Mesendoderm (in vitro differentiated cells): ENCODE results near the gene C1orf141.
A peak's percentile ranks its signal among the peaks of the same experiment; 100 is the strongest.

Source experiments
- DNase-seq: peaks from one replicate; pipeline ENCODE4 v3.0.0; 2013
- H2AK5ac ChIP-seq: 2 replicates; pipeline ENCODE4 v1.6.1; 2013; ENCODE audit warnings: low read length, inconsistent platforms
- H2BK120ac ChIP-seq: 2 replicates; pipeline ENCODE4 v1.6.1; 2013; ENCODE audit warnings: low read depth, mild to moderate bottlenecking, low read length, moderate library complexity, mixed read lengths
- H2BK15ac ChIP-seq: replicated peaks from 2 replicates; pipeline ENCODE4 v1.6.1; 2013; ENCODE audit warnings: low read depth, mild to moderate bottlenecking, moderate library complexity
- H2BK5ac ChIP-seq: 2 replicates; pipeline ENCODE4 v1.6.1; 2013; ENCODE audit warnings: low read length, inconsistent platforms
- H3K18ac ChIP-seq: 2 replicates; pipeline ENCODE4 v1.6.1; 2013; ENCODE audit warnings: mild to moderate bottlenecking, low read length, mixed read lengths
- H3K23ac ChIP-seq: one replicate; pipeline ENCODE4 v1.6.1; 2013; ENCODE audit warnings: low read length
- H3K27ac ChIP-seq: 2 replicates; pipeline ENCODE4 v1.5.1; 2013; ENCODE audit warnings: low read depth, mild to moderate bottlenecking, inconsistent platforms, low read length, moderate library complexity
- H3K27me3 ChIP-seq: 2 replicates; pipeline ENCODE4 v1.6.1; 2013; ENCODE audit warnings: low read length, control low read depth, mild to moderate bottlenecking, inconsistent platforms; ENCODE audit not compliant: insufficient read depth, poor library complexity
- H3K36me3 ChIP-seq: 2 replicates; pipeline ENCODE4 v1.6.1; 2013; ENCODE audit warnings: low read length, inconsistent platforms; ENCODE audit not compliant: control insufficient read depth, insufficient read depth
- H3K4ac ChIP-seq: one replicate; pipeline ENCODE4 v1.6.1; 2013; ENCODE audit warnings: low read depth, mild to moderate bottlenecking, low read length, moderate library complexity
- H3K4me1 ChIP-seq: 2 replicates; pipeline ENCODE4 v1.6.1; 2013; ENCODE audit warnings: low read depth, low read length, inconsistent platforms; ENCODE audit not compliant: control insufficient read depth
- H3K4me2 ChIP-seq: 2 replicates; pipeline ENCODE4 v1.6.1; 2013; ENCODE audit warnings: low read length
- H3K4me3 ChIP-seq: 2 replicates; pipeline ENCODE4 v1.5.1; 2013; ENCODE audit warnings: mild to moderate bottlenecking, low read length
- H3K56ac ChIP-seq: one replicate; pipeline ENCODE4 v1.6.1; 2013; ENCODE audit warnings: low read length
- H3K79me1 ChIP-seq: 2 replicates; pipeline ENCODE4 v1.6.1; 2013; ENCODE audit warnings: low read length, inconsistent platforms
- H3K79me2 ChIP-seq: 2 replicates; pipeline ENCODE4 v1.6.1; 2013; ENCODE audit warnings: mild to moderate bottlenecking, low read length; ENCODE audit not compliant: control insufficient read depth, insufficient read depth
- H3K9ac ChIP-seq: 2 replicates; pipeline ENCODE4 v1.6.1; 2013; ENCODE audit warnings: low read length, inconsistent platforms
- H4K5ac ChIP-seq: one replicate; pipeline ENCODE4 v1.6.1; 2013; ENCODE audit warnings: low read length
- H4K8ac ChIP-seq: one replicate; pipeline ENCODE4 v1.6.1; 2013; ENCODE audit warnings: low read depth, mild to moderate bottlenecking, control low read depth, low read length, moderate library complexity
- WGBS: extraction: QIAGEN DNeasy Blood & Tissue Kit; methylation state at CpG from one replicate; pipeline ENCODE4 v1.1.7; 2013; ENCODE audit warnings: low lambda C conversion rate, missing lambda C conversion rate; ENCODE audit not compliant: insufficient coverage; ENCODE audit errors: extremely low coverage; 5-methylcytosine and 5-hydroxymethylcytosine counted together

The C1orf141 gene

DNA sequence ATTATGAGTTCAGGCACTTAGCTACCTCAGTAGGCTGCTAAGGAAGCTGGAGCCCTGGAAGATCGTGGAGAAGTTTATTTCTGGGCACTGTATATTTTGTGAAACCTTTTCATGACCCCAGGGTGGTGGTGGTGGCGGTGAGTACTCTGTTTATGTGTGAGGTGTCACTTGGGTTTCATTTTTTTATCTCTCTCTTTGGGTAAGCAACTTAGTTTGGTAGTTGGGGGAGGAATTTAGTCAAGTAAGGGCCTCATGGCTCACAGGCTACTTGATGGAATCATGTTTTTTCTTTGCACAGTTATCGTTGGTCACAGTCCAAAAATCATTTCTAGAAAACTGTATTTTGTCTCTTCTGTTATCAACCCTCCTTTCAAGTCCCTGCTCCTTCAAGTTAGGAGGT lies 33.9 kb downstream of the C1orf141 start:
- no CpG with 5 or more reads among the region's 3 CpGs for WGBS
- H2BK5ac ChIP-seq, result no peak overlapping the region

DNA sequence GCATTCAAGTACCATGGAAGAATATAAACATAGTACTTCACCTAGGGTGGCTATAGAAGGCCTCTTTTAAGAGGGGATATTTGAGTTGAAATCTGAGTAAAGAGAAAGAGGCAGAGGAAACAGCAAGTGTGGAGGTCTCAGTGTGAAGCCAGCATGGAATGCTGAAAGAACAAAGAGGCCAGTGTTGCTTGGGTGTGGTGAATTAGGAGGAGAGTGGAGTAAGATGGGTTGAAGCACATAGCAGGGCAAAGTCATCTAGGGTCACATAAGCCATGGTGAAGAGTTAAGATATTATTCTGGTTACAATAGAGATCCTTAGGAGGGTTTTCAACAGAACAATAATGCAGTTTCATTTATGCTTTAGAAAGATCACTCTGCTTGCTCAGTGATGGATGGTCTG lies 37.5 kb downstream of the C1orf141 start:
- H2AK5ac ChIP-seq, result no peak overlapping the region
- H4K8ac ChIP-seq, result no peak overlapping the region
- no peak overlapping the region for H3K9ac ChIP-seq
- no peaks in the 10 kb centered on the region for H3K27me3 ChIP-seq
- no peak overlapping the region for H2BK120ac ChIP-seq
- H3K79me1 ChIP-seq, result no peaks in the 10 kb centered on the region
- peak; percentile 66 for DNase-seq
- no peak overlapping the region for H2BK15ac ChIP-seq
- H3K4me2 ChIP-seq, result no peak overlapping the region
- H3K79me2 ChIP-seq, result no peaks in the 10 kb centered on the region
- H3K4me3 ChIP-seq, result no peak overlapping the region
- no peak overlapping the region for H3K23ac ChIP-seq
- no peak overlapping the region for H2BK5ac ChIP-seq
- no peak overlapping the region for H3K18ac ChIP-seq
- no peaks in the 10 kb centered on the region for H3K36me3 ChIP-seq
- H3K27ac ChIP-seq, result no peak overlapping the region
- no peak overlapping the region for H3K56ac ChIP-seq
- no peak overlapping the region for H3K4ac ChIP-seq
- no peak overlapping the region for H4K5ac ChIP-seq
- H3K4me1 ChIP-seq, result no peaks in the 10 kb centered on the region

More for the DNA sequence above, 33.9 kb downstream of the C1orf141 start:
- Histone ChIP-seq H4K8ac (no peak overlapping the region), H3K4me1 (no peaks in the 10 kb centered on the region), H2AK5ac (no peak overlapping the region), H3K4me3 (no peak overlapping the region), H3K79me1 (no peaks in the 10 kb centered on the region), H3K4ac (no peak overlapping the region), H3K36me3 (no peaks in the 10 kb centered on the region), H3K23ac (no peak overlapping the region), H3K4me2 (no peak overlapping the region), H2BK15ac (no peak overlapping the region), H3K79me2 (no peaks in the 10 kb centered on the region), H3K27me3 (no peaks in the 10 kb centered on the region), H3K27ac (no peak overlapping the region), H3K9ac (no peak overlapping the region), H3K56ac (no peak overlapping the region), H3K18ac (no peak overlapping the region), H2BK120ac (no peak overlapping the region), H4K5ac (no peak overlapping the region)
- no peak for DNase-seq

- Histone ChIP-seq H4K5ac (no peak overlapping the region), H2BK120ac (no peak overlapping the region), H3K27me3 (peaks cover 2% of the 10 kb centered on the region), H3K18ac (no peak overlapping the region), H3K23ac (no peak overlapping the region), H3K9ac (no peak overlapping the region), H2AK5ac (no peak overlapping the region), H4K8ac (no peak overlapping the region), H2BK5ac (no peak overlapping the region), H3K4me1 (no peaks in the 10 kb centered on the region), H2BK15ac (no peak overlapping the region), H3K79me2 (no peaks in the 10 kb centered on the region), H3K36me3 (no peaks in the 10 kb centered on the region), H3K27ac (no peak overlapping the region), H3K4me2 (no peak overlapping the region), H3K4me3 (no peak overlapping the region), H3K4ac (no peak overlapping the region), H3K56ac (no peak overlapping the region), H3K79me1 (no peaks in the 10 kb centered on the region)
- DNase-seq, result no peak
- no CpG with 5 or more reads among the region's 2 CpGs for WGBS
These were observed 40.6 kb downstream of the C1orf141 start for GRCh38 chr1:67094191-67094590.

DNA sequence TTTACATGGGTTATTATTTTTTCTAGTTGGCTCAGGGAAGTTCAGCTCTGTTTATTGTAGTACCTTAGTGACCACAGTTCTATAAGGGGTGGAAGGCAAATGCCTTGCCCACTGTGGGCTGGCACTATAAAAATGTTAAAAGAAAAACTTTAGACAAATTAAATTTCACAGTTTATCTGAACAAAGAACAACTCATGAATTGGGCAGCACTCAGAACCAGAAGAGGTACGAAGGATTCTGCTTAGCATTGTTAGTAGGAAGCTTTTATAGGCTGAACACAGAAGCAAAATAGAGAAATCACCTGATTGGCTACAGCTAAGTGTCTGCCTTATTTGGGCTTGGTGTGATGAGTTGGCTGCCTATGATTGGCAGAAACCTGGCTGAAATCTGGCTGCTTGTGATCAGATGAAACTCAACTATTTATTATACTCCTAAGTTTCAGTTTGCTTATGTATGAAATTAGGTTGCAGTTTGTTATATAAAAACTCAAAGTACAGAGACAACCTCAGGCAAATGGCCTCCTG lies 45.0 kb downstream of the C1orf141 start:
- no peak overlapping the region for H3K27ac ChIP-seq
- H3K79me1 ChIP-seq, result no peaks in the 10 kb centered on the region
- H3K9ac ChIP-seq, result no peak overlapping the region
- H3K4me2 ChIP-seq, result no peak overlapping the region
- H2BK120ac ChIP-seq, result no peak overlapping the region
- WGBS, result no CpG with 5 or more reads among the region's 1 CpG
- no peak overlapping the region for H3K23ac ChIP-seq
- no peak overlapping the region for H3K4me3 ChIP-seq
- no peaks in the 10 kb centered on the region for H3K4me1 ChIP-seq
- no peak overlapping the region for H2BK15ac ChIP-seq
- no peaks in the 10 kb centered on the region for H3K79me2 ChIP-seq
- H4K8ac ChIP-seq, result no peak overlapping the region
- no peak overlapping the region for H3K4ac ChIP-seq
- H3K36me3 ChIP-seq, result no peaks in the 10 kb centered on the region
- H2AK5ac ChIP-seq, result no peak overlapping the region
- no peak overlapping the region for H3K18ac ChIP-seq
- no peak overlapping the region for H2BK5ac ChIP-seq
- no peak overlapping the region for H3K56ac ChIP-seq
- no peak overlapping the region for H4K5ac ChIP-seq
- no peak for DNase-seq
- H3K27me3 ChIP-seq, result peaks cover 2% of the 10 kb centered on the region

DNA sequence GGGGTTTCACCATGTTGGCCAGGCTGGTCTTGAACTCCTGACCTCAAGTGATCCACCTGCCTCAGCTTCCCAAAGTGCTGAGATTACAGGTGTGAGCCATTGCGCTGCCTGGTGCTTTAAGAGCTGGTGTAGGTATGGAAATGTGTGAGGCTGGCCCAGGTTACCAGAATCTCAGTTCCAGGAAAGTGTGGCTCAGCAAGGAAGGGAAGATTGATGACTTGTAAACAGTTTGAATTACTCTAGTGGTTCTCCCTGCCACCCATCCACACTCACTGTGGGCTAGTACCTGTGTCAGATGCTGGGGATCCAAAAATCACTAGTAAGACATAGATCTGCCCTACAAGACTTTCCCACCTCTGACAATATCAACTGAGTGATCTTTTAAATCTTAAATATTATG lies 46.3 kb downstream of the C1orf141 start:
- no peak overlapping the region for H2BK15ac ChIP-seq
- no peak overlapping the region for H3K18ac ChIP-seq
- H4K5ac ChIP-seq, result no peak overlapping the region
- H3K27ac ChIP-seq, result no peak overlapping the region
- no peaks in the 10 kb centered on the region for H3K4me1 ChIP-seq
- H3K79me2 ChIP-seq, result no peaks in the 10 kb centered on the region
- H3K36me3 ChIP-seq, result no peaks in the 10 kb centered on the region
- H2AK5ac ChIP-seq, result no peak overlapping the region
- no peaks in the 10 kb centered on the region for H3K79me1 ChIP-seq
- H3K23ac ChIP-seq, result no peak overlapping the region
- H4K8ac ChIP-seq, result no peak overlapping the region
- WGBS, result no CpG with 5 or more reads among the region's 1 CpG
- H2BK120ac ChIP-seq, result no peak overlapping the region
- DNase-seq, result no peak
- H3K4me2 ChIP-seq, result no peak overlapping the region
- no peak overlapping the region for H3K4ac ChIP-seq
- H3K4me3 ChIP-seq, result no peak overlapping the region
- H3K27me3 ChIP-seq, result peaks cover 2% of the 10 kb centered on the region
- H2BK5ac ChIP-seq, result no peak overlapping the region
- H3K9ac ChIP-seq, result no peak overlapping the region
- H3K56ac ChIP-seq, result no peak overlapping the region

DNA sequence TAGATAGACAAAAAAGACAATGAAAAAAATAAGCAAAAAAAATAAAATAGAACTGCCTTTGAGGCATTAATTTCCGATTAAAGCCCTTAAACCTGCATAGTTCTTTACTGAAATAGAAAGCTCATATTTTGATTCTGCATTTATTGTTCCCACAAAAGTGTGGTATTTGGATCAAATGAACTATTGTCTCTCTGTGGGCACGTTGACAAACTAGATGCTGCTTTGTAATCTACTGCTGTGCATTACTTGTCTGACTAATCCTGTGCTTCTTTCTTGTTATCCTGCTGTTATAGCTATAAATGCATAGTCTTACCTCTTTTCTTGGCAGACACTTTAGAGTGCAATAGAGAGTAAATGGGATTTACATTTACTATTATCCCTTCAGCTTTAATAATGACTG lies 49.4 kb downstream of the C1orf141 start:
- Histone ChIP-seq H3K36me3 (no peaks in the 10 kb centered on the region), H3K4me2 (no peak overlapping the region), H3K4me3 (no peak overlapping the region), H2BK5ac (no peak overlapping the region), H3K27ac (no peak overlapping the region), H3K4ac (no peak overlapping the region), H3K56ac (no peak overlapping the region), H3K9ac (no peak overlapping the region), H4K8ac (no peak overlapping the region), H4K5ac (no peak overlapping the region), H2AK5ac (no peak overlapping the region), H2BK15ac (no peak overlapping the region), H3K27me3 (no peaks in the 10 kb centered on the region), H3K79me1 (no peaks in the 10 kb centered on the region), H3K4me1 (no peaks in the 10 kb centered on the region), H3K23ac (no peak overlapping the region), H3K18ac (no peak overlapping the region), H2BK120ac (no peak overlapping the region), H3K79me2 (no peaks in the 10 kb centered on the region)
- no peak for DNase-seq
- no CpG with 5 or more reads among the region's 2 CpGs for WGBS
